IPS DF 4.7 (cell line): ENCODE data around the gene EIF3C.
"Not testable (repeated sequence)": the region's sequence is repeated elsewhere in the genome, so short reads cannot be mapped to it uniquely, and the experiment has no call there.

Source experiments
- DNase-seq: peaks from one replicate; pipeline ENCODE4 v3.0.0-alpha.2; 2013; ENCODE audit warnings: low spot score; ENCODE audit errors: extremely low read depth

Gene EIF3C

GRCh38 chr16:28711220-28712083, at the start of gene EIF3C:
Gene EIF3C (plus strand): TSS chr16:28711464. CDS start chr16:28711687, 223 bp downstream.
- DNase-seq = not testable (repeated sequence)

GRCh38 chr16:28666264-28666663, 45.0 kb upstream of the EIF3C start:
- DNase-seq = not testable (repeated sequence)

GRCh38 chr16:28667480-28667879, 43.8 kb upstream of the EIF3C start:
- DNase-seq = not testable (repeated sequence)

GRCh38 chr16:28668199-28668598, 43.1 kb upstream of the EIF3C start:
- DNase-seq = not testable (repeated sequence)

- DNase-seq = not testable (repeated sequence)
These were observed 22.8 kb upstream of the EIF3C start for GRCh38 chr16:28688327-28688952.

GRCh38 chr16:28689425-28689824, 21.8 kb upstream of the EIF3C start:
- DNase-seq = not testable (repeated sequence)

GRCh38 chr16:28691722-28692121, 19.5 kb upstream of the EIF3C start:
- DNase-seq = not testable (repeated sequence)

- not testable (repeated sequence) for DNase-seq
These were observed 17.9 kb upstream of the EIF3C start for GRCh38 chr16:28693257-28693950.

GRCh38 chr16:28699792-28700191, 11.5 kb upstream of the EIF3C start:
- not testable (repeated sequence) for DNase-seq

GRCh38 chr16:28700349-28700748, 10.9 kb upstream of the EIF3C start:
- DNase-seq = not testable (repeated sequence)

GRCh38 chr16:28701384-28701783, 9.9 kb upstream of the EIF3C start:
- not testable (repeated sequence) for DNase-seq

GRCh38 chr16:28704246-28704645, 7.0 kb upstream of the EIF3C start:
- DNase-seq = not testable (repeated sequence)

GRCh38 chr16:28722852-28723650, 11.8 kb downstream of the EIF3C start:
- DNase-seq = not testable (repeated sequence)

- not testable (repeated sequence) for DNase-seq
These were observed 20.0 kb downstream of the EIF3C start for GRCh38 chr16:28731253-28731652.

- DNase-seq = not testable (repeated sequence)
These were observed 21.3 kb downstream of the EIF3C start for GRCh38 chr16:28732455-28733124.

- DNase-seq = not testable (repeated sequence)
These were observed 28.5 kb downstream of the EIF3C start for GRCh38 chr16:28739787-28740186.

GRCh38 chr16:28740631-28741030, 29.4 kb downstream of the EIF3C start:
- not testable (repeated sequence) for DNase-seq

GRCh38 chr16:28741295-28741694, 30.0 kb downstream of the EIF3C start:
- DNase-seq = not testable (repeated sequence)

GRCh38 chr16:28746618-28747350, 35.5 kb downstream of the EIF3C start:
- not testable (repeated sequence) for DNase-seq
